Naive thymus-derived CD4-positive, alpha-beta T cell (primary cell): Measurements from ENCODE around the gene PAQR6. TPM values are rescaled to one million over a fixed set of nuclear protein-coding genes. Genes with fewer than 3 reads are reported as not detected.

Source experiments
- ATAC-seq: fragments of 150-1000 bp; cut with Tn5 transposase; 2 replicates; pipeline ENCODE4 v1.10.0; 2021; ENCODE audit warnings: mild to moderate bottlenecking, moderate library complexity
- CTCF ChIA-PET: fragments of 350-600 bp; sonication (Branson Sonifier 250); formaldehyde crosslinking; loops from one replicate; lab custom pipeline; 2021; ENCODE audit warnings: antibody characterized with exemption; lab: Charles Lee
- POLR2A ChIA-PET: fragments of 350-600 bp; sonication (Branson Sonifier 250); formaldehyde crosslinking; loops from one replicate; lab custom pipeline; 2021; ENCODE audit warnings: antibody characterized with exemption, inconsistent platforms; lab: Charles Lee
- DNase-seq, 9 donors: peaks; one replicate each; pipeline versions ENCODE4 v3.0.0 to v3.0.0-alpha.2; 2020 to 2022; ENCODE audit warnings: mixed read lengths in 1 of 9
- H3K27ac ChIP-seq: one replicate; pipeline ENCODE4 v1.7.0; 2013; ENCODE audit warnings: mild to moderate bottlenecking, low read depth, low read length, moderate library complexity
- H3K27me3 ChIP-seq, 2 donors: one replicate each; pipeline ENCODE4 v1.7.0; 2013; ENCODE audit warnings: low read length in 2 of 2, mild to moderate bottlenecking in 2 of 2, moderate library complexity in 2 of 2; ENCODE audit not compliant: control insufficient read depth in 2 of 2, insufficient read depth in 2 of 2
- H3K36me3 ChIP-seq, 3 experiments: 1 replicate in 2 of 3; 2 replicates in 1 of 3; pipeline ENCODE4 v1.7.0; 2013; ENCODE audit warnings: low read length in 3 of 3, mild to moderate bottlenecking in 3 of 3, moderate library complexity in 1 of 3; ENCODE audit not compliant: insufficient read depth in 3 of 3, control insufficient read depth in 2 of 3
- H3K4me1 ChIP-seq, 2 donors: one replicate each; pipeline ENCODE4 v1.7.0; 2013; ENCODE audit warnings: low read length in 2 of 2, mild to moderate bottlenecking in 2 of 2, moderate library complexity in 1 of 2; ENCODE audit not compliant: control insufficient read depth in 2 of 2, insufficient read depth in 2 of 2
- H3K4me3 ChIP-seq: 2 replicates; pipeline ENCODE4 v1.7.0; 2013; ENCODE audit warnings: mild to moderate bottlenecking, low read length
- H3K9me3 ChIP-seq, 3 experiments: 1 replicate in 2 of 3; 2 replicates in 1 of 3; pipeline ENCODE4 v1.7.0; 2013; ENCODE audit warnings: low read length in 3 of 3; ENCODE audit not compliant: control insufficient read depth in 2 of 3
- H3K27ac Mint-ChIP-seq, 9 donors: one replicate each; pipeline ENCODE4 v1.8.0; 2020 to 2022; ENCODE audit warnings: mixed read lengths in 9 of 9, mild to moderate bottlenecking in 8 of 9, moderate library complexity in 5 of 9, inconsistent platforms in 2 of 9
- H3K27me3 Mint-ChIP-seq, 5 donors: one replicate each; pipeline ENCODE4 v1.8.0; 2021 to 2022; ENCODE audit warnings: mixed read lengths in 5 of 5, mild to moderate bottlenecking in 1 of 5
- H3K36me3 Mint-ChIP-seq, 5 donors: one replicate each; pipeline ENCODE4 v1.8.0; 2020 to 2022; ENCODE audit warnings: mixed read lengths in 5 of 5, mild to moderate bottlenecking in 3 of 5, inconsistent platforms in 1 of 5
- H3K4me1 Mint-ChIP-seq, 7 donors: one replicate each; pipeline ENCODE4 v1.8.0; 2020 to 2022; ENCODE audit warnings: mixed read lengths in 7 of 7, mild to moderate bottlenecking in 3 of 7, inconsistent platforms in 1 of 7
- H3K4me3 Mint-ChIP-seq, 10 donors: one replicate each; pipeline ENCODE4 v1.8.0; 2020 to 2022; ENCODE audit warnings: mild to moderate bottlenecking in 10 of 10, mixed read lengths in 10 of 10, moderate library complexity in 6 of 10, inconsistent platforms in 2 of 10
- H3K9me3 Mint-ChIP-seq, 11 donors: one replicate each; pipeline ENCODE4 v1.8.0; 2020 to 2022; ENCODE audit warnings: mixed read lengths in 11 of 11, mild to moderate bottlenecking in 4 of 11, inconsistent platforms in 1 of 11, moderate library complexity in 1 of 11
- intact Hi-C, 2 donors: fragments of 100-400 bp; cut with micrococcal nuclease; formaldehyde crosslinking; loops; one replicate each; pipeline ENCODE4 v1.15.1; 2023
- polyA plus RNA-seq, 2 donors: library from polyadenylated mRNA; unstranded; fragments of 300-500 nt; fragmentation: Illumina TruSeq; gene quantifications; one replicate each; pipeline ENCODE4 v1.2.3, GENCODE V29; 2021
- total RNA-seq, 6 experiments: library from RNA in 5 of 6; stranded (reverse) in 5 of 6; gene quantifications; 1 replicate in 5 of 6; 2 replicates in 1 of 6; pipeline ENCODE4 v1.2.3 and lab custom pipeline; 2021 to 2026

PAQR6 gene
- total RNA-seq (1 to 10 TPM; 1.4 to 6.2 (median 2.9) TPM), polyA plus RNA-seq (under 1 TPM in 1 of 2 donors, not detected in 1; 0.22 TPM), total RNA-seq (lab: John Stamatoyannopoulos, UW) (2.4 reads per million, percentile 12 among the genes with 10 or more reads in this experiment)

- DNase-seq (no peak), ATAC-seq (no peak)
- intact Hi-C loops = no loop called here
- no peaks in the 10 kb centered on the region for H3K27me3 ChIP-seq
- no peaks in the 10 kb centered on the region for H3K9me3 Mint-ChIP-seq
- H3K27ac Mint-ChIP-seq = peak within 1 kb of the TSS in 5 of 9 donors; percentile 10 to 65 (median 21)
- peak within 1 kb of the TSS in 5 of 10 donors; percentile 16 to 51 (median 38) for H3K4me3 Mint-ChIP-seq
- peaks cover 0 to 25% (median 18%) of the 10 kb centered on the region in 7 donors for H3K4me1 Mint-ChIP-seq
- peaks cover 0 to 6% (median 0%) of the 10 kb centered on the region in 5 donors for H3K27me3 Mint-ChIP-seq
- CTCF ChIA-PET = interaction anchor here (1.0 kb wide), 1 partner anchor 22 kb away, joined by 3 read pairs; no protein-coding TSS in a partner anchor
- H3K4me3 ChIP-seq = no peak within 1 kb of the TSS
- peaks cover 8 to 10% of the 10 kb centered on the region in 2 donors for H3K4me1 ChIP-seq
- POLR2A ChIA-PET = interaction anchor here (0.6 kb wide), 1 partner anchor 40 kb away, joined by 3 read pairs; no protein-coding TSS in a partner anchor
- no peaks in the 10 kb centered on the region for H3K9me3 ChIP-seq
- peaks cover 1 to 9% (median 7%) of the 10 kb centered on the region in 5 donors for H3K36me3 Mint-ChIP-seq
- H3K36me3 ChIP-seq = peaks cover 0 to 39% (median 15%) of the 10 kb centered on the region in 3 experiments
- H3K27ac ChIP-seq = no peak within 1 kb of the TSS
These were observed at the start of gene PAQR6 for GRCh38 chr1:156247460-156248322. Gene PAQR6 (minus strand): TSS chr1:156248056. CDS start chr1:156246731, 1,325 bp downstream.

GRCh38 chr1:156295391-156295947, 47.6 kb upstream of the PAQR6 start, which contains the start of gene GLMP:
Gene GLMP (minus strand): TSS chr1:156295679. CDS start chr1:156295645, 34 bp downstream.
- H3K27ac Mint-ChIP-seq = peak within 1 kb of the TSS; percentile 78 to 95 (median 80)
- DNase-seq (peak in 8 of 9 donors; percentile 53 to 68 (median 61)), ATAC-seq (peak; percentile 85)
- H3K4me3 ChIP-seq = peak within 1 kb of the TSS; percentile 86
- no peaks in the 10 kb centered on the region for H3K27me3 ChIP-seq
- peaks cover 7 to 34% (median 24%) of the 10 kb centered on the region in 7 donors for H3K4me1 Mint-ChIP-seq
- H3K27me3 Mint-ChIP-seq = no peaks in the 10 kb centered on the region
- peak within 1 kb of the TSS; percentile 88 to 96 (median 91) for H3K4me3 Mint-ChIP-seq
- peaks cover 9 to 13% of the 10 kb centered on the region in 2 donors for H3K4me1 ChIP-seq
- peak within 1 kb of the TSS; percentile 76 for H3K27ac ChIP-seq
- H3K36me3 Mint-ChIP-seq = peaks cover 0 to 3% (median 0%) of the 10 kb centered on the region in 5 donors
- H3K36me3 ChIP-seq = peaks cover 0 to 23% (median 0%) of the 10 kb centered on the region in 3 experiments
- H3K9me3 Mint-ChIP-seq = no peaks in the 10 kb centered on the region
- ChIA-PET POLR2A (interaction anchor here (1.4 to 3.2 kb wide), 2 partner anchors 12 to 38 kb away, joined by 3 to 26 read pairs; partner anchors contain the start of genes SMG5 and TMEM79), CTCF (interaction anchor here (1.2 kb wide), 1 partner anchor 12 kb away, joined by 3 read pairs; the partner anchor contains the start of gene TMEM79)
- intact Hi-C loops = loop anchor here (1.0 kb wide), 2 partner anchors 13 to 43 kb away; partner anchors contain the start of genes SMG5 (in 2 of the 2), CCT3 (in 1 of the 2) and TSACC (in 1 of the 2)
- H3K9me3 ChIP-seq = no peaks in the 10 kb centered on the region

GRCh38 chr1:156293895-156294294, 46.0 kb upstream of the PAQR6 start:
- H3K4me3 Mint-ChIP-seq = peak overlapping the region in 6 of 10 donors; percentile 25 to 91 (median 74)
- intact Hi-C loops = no loop called here
- CTCF ChIA-PET = interaction anchor here (0.7 to 1.4 kb wide), 2 partner anchors 13 kb away, joined by 3 read pairs; no protein-coding TSS in a partner anchor

GRCh38 chr1:156293098-156293434, 45.2 kb upstream of the PAQR6 start:
- Histone ChIP-seq H3K36me3 (peaks cover 0 to 30% (median 0%) of the 10 kb centered on the region in 3 experiments), H3K27ac (no peak overlapping the region), H3K27me3 (no peaks in the 10 kb centered on the region), H3K9me3 (no peaks in the 10 kb centered on the region), H3K4me1 (peaks cover 9 to 13% of the 10 kb centered on the region in 2 donors), H3K4me3 (no peak overlapping the region)
- peaks cover 0 to 9% (median 3%) of the 10 kb centered on the region in 5 donors for H3K36me3 Mint-ChIP-seq
- H3K27ac Mint-ChIP-seq = peak overlapping the region in 4 of 9 donors; percentile 19 to 62 (median 48)
- POLR2A ChIA-PET = interaction anchor here (3.2 kb wide), 1 partner anchor 10 kb away, joined by 26 read pairs; the partner anchor contains the start of genes SMG5 and TMEM79
- intact Hi-C loops = no loop called here
- no peak for DNase-seq
- no peaks in the 10 kb centered on the region for H3K9me3 Mint-ChIP-seq
- H3K4me3 Mint-ChIP-seq = peak overlapping the region in 4 of 10 donors; percentile 29 to 45 (median 37)
- no peaks in the 10 kb centered on the region for H3K27me3 Mint-ChIP-seq
- CTCF ChIA-PET = no interaction called here
- peaks cover 7 to 34% (median 24%) of the 10 kb centered on the region in 7 donors for H3K4me1 Mint-ChIP-seq
- no peak for ATAC-seq

More at GRCh38 chr1:156293895-156294294, 46.0 kb upstream of the PAQR6 start:
- ATAC-seq (no peak), DNase-seq (no peak)
- Mint-ChIP-seq H3K9me3 (no peaks in the 10 kb centered on the region), H3K36me3 (peaks cover 0 to 7% (median 3%) of the 10 kb centered on the region in 5 donors), H3K4me1 (peaks cover 7 to 34% (median 24%) of the 10 kb centered on the region in 7 donors), H3K27ac (peak overlapping the region in 1 of 9 donors; percentile 43), H3K27me3 (no peaks in the 10 kb centered on the region)
- Histone ChIP-seq H3K27ac (no peak overlapping the region), H3K27me3 (no peaks in the 10 kb centered on the region), H3K4me1 (peaks cover 9 to 13% of the 10 kb centered on the region in 2 donors), H3K9me3 (no peaks in the 10 kb centered on the region), H3K4me3 (no peak overlapping the region), H3K36me3 (peaks cover 0 to 27% (median 0%) of the 10 kb centered on the region in 3 experiments)
- POLR2A ChIA-PET = interaction anchor here (0.7 to 3.2 kb wide), 2 partner anchors 11 to 32 kb away, joined by 3 to 26 read pairs; partner anchors contain the start of genes SMG5 and TMEM79

- H3K4me3 ChIP-seq = no peak overlapping the region
- no peaks in the 10 kb centered on the region for H3K27me3 ChIP-seq
- peaks cover 7 to 34% (median 24%) of the 10 kb centered on the region in 7 donors for H3K4me1 Mint-ChIP-seq
- H3K27me3 Mint-ChIP-seq = no peaks in the 10 kb centered on the region
- peaks cover 9 to 13% of the 10 kb centered on the region in 2 donors for H3K4me1 ChIP-seq
- ChIA-PET CTCF (no interaction called here), POLR2A (interaction anchor here (1.2 kb wide), 1 partner anchor 8 kb away, joined by 3 read pairs; the partner anchor contains the start of gene TMEM79)
- peak overlapping the region in 5 of 10 donors; percentile 10 to 68 (median 29) for H3K4me3 Mint-ChIP-seq
- H3K27ac Mint-ChIP-seq = peak overlapping the region in 3 of 9 donors; percentile 28 to 69 (median 59)
- DNase-seq = peak in 1 of 9 donors; percentile 29
- ATAC-seq = peak; percentile 79
- peaks cover 0 to 30% (median 0%) of the 10 kb centered on the region in 3 experiments for H3K36me3 ChIP-seq
- intact Hi-C loops = no loop called here
- no peak overlapping the region for H3K27ac ChIP-seq
- H3K36me3 Mint-ChIP-seq = peaks cover 0 to 10% (median 3%) of the 10 kb centered on the region in 5 donors
- H3K9me3 Mint-ChIP-seq = no peaks in the 10 kb centered on the region
- no peaks in the 10 kb centered on the region for H3K9me3 ChIP-seq
These were observed 43.6 kb upstream of the PAQR6 start for GRCh38 chr1:156291226-156292061.
